ENCODE measurements around the gene ADAM12. TPM values are rescaled to one million over a fixed set of nuclear protein-coding genes. Genes with fewer than 3 reads are reported as not detected.
A peak's percentile ranks its signal among the peaks of the same experiment; 100 is the strongest.

The ADAM12 gene
- total and polyA plus RNA-seq, 12 donors = 0.08 to 3.9 (median 0.53) TPM

- TF ChIP-seq, protein P1, sequence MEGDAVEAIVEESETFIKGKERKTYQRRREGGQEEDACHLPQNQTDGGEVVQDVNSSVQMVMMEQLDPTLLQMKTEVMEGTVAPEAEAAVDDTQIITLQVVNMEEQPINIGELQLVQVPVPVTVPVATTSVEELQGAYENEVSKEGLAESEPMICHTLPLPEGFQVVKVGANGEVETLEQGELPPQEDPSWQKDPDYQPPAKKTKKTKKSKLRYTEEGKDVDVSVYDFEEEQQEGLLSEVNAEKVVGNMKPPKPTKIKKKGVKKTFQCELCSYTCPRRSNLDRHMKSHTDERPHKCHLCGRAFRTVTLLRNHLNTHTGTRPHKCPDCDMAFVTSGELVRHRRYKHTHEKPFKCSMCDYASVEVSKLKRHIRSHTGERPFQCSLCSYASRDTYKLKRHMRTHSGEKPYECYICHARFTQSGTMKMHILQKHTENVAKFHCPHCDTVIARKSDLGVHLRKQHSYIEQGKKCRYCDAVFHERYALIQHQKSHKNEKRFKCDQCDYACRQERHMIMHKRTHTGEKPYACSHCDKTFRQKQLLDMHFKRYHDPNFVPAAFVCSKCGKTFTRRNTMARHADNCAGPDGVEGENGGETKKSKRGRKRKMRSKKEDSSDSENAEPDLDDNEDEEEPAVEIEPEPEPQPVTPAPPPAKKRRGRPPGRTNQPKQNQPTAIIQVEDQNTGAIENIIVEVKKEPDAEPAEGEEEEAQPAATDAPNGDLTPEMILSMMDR (IDR thresholded peaks at IDR 0.05) = peak in 1 of 6 experiments; percentile 23
- TF ChIP-seq POLR2A (IDR thresholded peaks at IDR 0.05) = no peak
- Histone ChIP-seq H3K36me3 (replicated peaks in 1 of 2) (no peaks in the 10 kb centered on the region), H3K4me3 (no peak overlapping the region), H3K4me1 (replicated peaks in 1 of 2) (no peaks in the 10 kb centered on the region), H3K27ac (no peak overlapping the region), H3K9me3 (replicated peaks in 1 of 3) (no peaks in the 10 kb centered on the region), H3K27me3 (no peaks in the 10 kb centered on the region)
- DNase-seq = no peak
- WGBS, 4 donors = 84 to 86% (median 85%) methylated on average over 10 of the region's 10 CpGs
- intact Hi-C loops (cut with DNase I) = no loop called here
Measured at GRCh38 chr10:126160971-126161630, 227.2 kb downstream of the ADAM12 start.

GRCh38 chr10:126160571-126160970 lies 227.7 kb downstream of the ADAM12 start:
- Histone ChIP-seq H3K27me3 (no peaks in the 10 kb centered on the region), H3K4me1 (replicated peaks in 1 of 2) (no peaks in the 10 kb centered on the region), H3K36me3 (replicated peaks in 1 of 2) (no peaks in the 10 kb centered on the region), H3K27ac (no peak overlapping the region), H3K9me3 (replicated peaks in 1 of 3) (no peaks in the 10 kb centered on the region), H3K4me3 (no peak overlapping the region)
- intact Hi-C loops (cut with DNase I) = no loop called here
- TF ChIP-seq POLR2A (IDR thresholded peaks at IDR 0.05) = no peak
- TF ChIP-seq, protein P1 (IDR thresholded peaks at IDR 0.05) = no peak
- WGBS, 4 donors = 69 to 82% (median 72%) methylated on average over 5 of the region's 5 CpGs
- DNase-seq = no peak

DNA sequence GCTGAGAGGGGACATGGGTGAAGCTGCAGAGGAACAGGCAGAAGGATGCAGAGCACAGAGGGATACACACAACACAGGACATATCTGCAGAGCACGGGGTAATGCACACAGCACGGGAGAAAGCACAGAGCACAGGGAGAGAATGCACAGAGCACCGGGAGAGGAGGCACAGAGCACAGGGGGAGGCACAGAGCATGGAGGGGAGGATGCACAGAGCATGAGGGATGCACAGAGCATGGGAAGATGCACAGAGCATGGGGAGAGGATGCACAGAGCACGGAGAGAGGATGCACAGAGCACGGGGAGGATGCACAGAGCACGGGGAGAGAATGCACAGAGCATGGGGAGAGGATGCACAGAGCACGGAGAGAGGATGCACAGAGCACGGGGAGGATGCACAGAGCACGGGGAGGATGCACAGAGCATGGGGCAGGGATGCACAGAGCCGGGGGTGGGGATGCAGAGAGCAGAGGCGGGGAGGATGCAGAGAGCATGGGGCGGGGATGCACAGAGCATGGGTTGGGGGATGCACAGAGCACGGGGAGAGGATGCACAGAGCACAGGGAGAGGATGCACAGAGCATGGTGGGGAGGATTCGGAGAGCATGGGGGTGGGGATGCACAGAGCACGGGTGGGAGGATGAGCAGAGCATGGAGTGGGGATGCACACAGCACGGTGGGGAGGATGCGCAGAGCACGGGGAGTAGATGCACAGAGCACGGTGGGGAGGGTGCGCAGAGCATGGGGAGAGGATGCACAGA lies 230.0 kb downstream of the ADAM12 start:
- H3K9me3 ChIP-seq (replicated peaks in 1 of 3) = no peaks in the 10 kb centered on the region
- no peak overlapping the region for H3K27ac ChIP-seq
- intact Hi-C loops (cut with DNase I) = no loop called here
- H3K27me3 ChIP-seq = no peaks in the 10 kb centered on the region
- no peak overlapping the region for H3K4me3 ChIP-seq
- H3K4me1 ChIP-seq (replicated peaks in 1 of 2) = no peaks in the 10 kb centered on the region
- no peaks in the 10 kb centered on the region for H3K36me3 ChIP-seq (replicated peaks in 1 of 2)
- TF ChIP-seq, protein P1 (IDR thresholded peaks at IDR 0.05) = no peak
- no peak for TF ChIP-seq POLR2A (IDR thresholded peaks at IDR 0.05)
- no peak for DNase-seq
- WGBS, 4 donors = 70 to 74% (median 72%) methylated on average over 20 of the region's 20 CpGs

GRCh38 chr10:126157189-126157588 lies 231.1 kb downstream of the ADAM12 start:
- 76 to 94% (median 78%) methylated on average over 5 of the region's 5 CpGs for WGBS, 4 donors
- H3K27ac ChIP-seq = no peak overlapping the region
- intact Hi-C loops (cut with DNase I) = no loop called here

More at GRCh38 chr10:126157189-126157588, 231.1 kb downstream of the ADAM12 start:
- TF ChIP-seq POLR2A (IDR thresholded peaks at IDR 0.05) = no peak
- TF ChIP-seq, protein P1 (IDR thresholded peaks at IDR 0.05) = no peak
- H3K27me3 ChIP-seq = no peaks in the 10 kb centered on the region
- H3K36me3 ChIP-seq (replicated peaks in 1 of 2) = no peaks in the 10 kb centered on the region
- H3K4me1 ChIP-seq (replicated peaks in 1 of 2) = no peaks in the 10 kb centered on the region
- DNase-seq = no peak
- H3K9me3 ChIP-seq (replicated peaks in 1 of 3) = no peaks in the 10 kb centered on the region
- no peak overlapping the region for H3K4me3 ChIP-seq

All from adrenal gland (tissue), 12 donors.